Measurements from ENCODE around the gene LRFN5. TPM values are rescaled to one million over a fixed set of nuclear protein-coding genes. Genes with fewer than 3 reads are reported as not detected.
"Not testable (repeated sequence)": the region's sequence is repeated elsewhere in the genome, so short reads cannot be mapped to it uniquely, and the experiment has no call there.

LRFN5 gene
- total RNA-seq, 1 donor from 2014 or later, result not detected

DNA sequence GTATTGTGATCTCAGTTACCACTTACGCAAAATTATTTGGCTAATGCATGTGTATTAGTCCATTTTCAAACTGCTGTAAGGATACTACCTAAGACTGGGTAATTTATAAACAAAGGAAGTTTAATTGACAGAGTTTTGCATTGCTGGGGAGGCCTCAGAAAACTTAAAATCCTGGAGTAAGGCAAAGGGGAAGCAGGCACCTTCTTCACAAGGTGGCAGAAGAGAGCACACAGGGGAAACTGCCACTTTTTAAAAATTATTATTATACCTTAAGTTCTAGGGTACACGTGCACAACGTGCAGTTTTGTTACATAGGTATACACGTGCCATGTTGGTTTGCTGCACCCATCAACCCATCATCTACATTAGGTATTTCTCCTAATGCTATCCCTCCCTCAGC is 143.9 kb downstream of the LRFN5 start:
- not testable (repeated sequence) for H3K4me1 Mint-ChIP-seq (ENCODE audit: low read depth); H3K9me3 Mint-ChIP-seq

DNA sequence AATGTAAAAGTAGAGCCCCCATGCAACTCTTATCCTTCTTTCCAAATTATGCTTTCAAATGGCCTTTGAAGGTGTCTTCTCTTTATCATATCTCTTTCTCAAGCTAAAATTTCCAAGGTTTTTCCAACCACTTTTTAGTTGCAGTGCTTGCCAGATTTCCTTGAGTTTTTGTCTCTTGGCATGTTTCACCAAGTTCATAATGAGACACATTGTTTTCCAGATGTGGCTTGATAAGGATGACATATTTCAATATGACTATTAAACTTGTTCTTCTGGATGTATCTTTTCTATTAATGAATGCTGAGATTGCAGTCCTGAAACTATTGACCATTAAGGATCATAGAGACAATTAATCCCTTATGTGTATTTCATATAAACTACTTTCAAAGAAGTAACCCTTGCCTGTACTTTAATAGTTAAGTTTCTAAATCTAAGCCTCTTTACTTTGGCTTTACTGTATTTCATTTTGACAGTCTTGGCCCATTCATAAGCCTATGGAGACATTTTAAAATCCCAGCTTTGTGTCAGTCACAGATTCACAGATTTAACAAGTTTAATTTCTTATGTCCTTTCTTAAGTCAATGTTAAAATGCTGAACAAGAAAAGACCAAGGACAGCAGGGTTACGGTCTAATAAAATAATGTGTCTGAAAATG is 151.5 kb downstream of the LRFN5 start:
- DNase-seq (ENCODE audit: low spot score), result no peak
- Mint-ChIP-seq H3K27ac (no peak overlapping the region), H3K4me3 (no peak overlapping the region), H3K27me3 (ENCODE audit: insufficient read depth) (no peaks in the 10 kb centered on the region), H3K4me1 (ENCODE audit: low read depth) (no peaks in the 10 kb centered on the region), H3K9me3 (peaks cover 11% of the 10 kb centered on the region), H3K36me3 (ENCODE audit: low read depth) (no peaks in the 10 kb centered on the region)
- intact Hi-C loops (cut with micrococcal nuclease), result no loop called here

More for the DNA sequence above, 143.9 kb downstream of the LRFN5 start:
- H3K27ac Mint-ChIP-seq; intact Hi-C loops (cut with micrococcal nuclease); DNase-seq (ENCODE audit: low spot score); H3K27me3 Mint-ChIP-seq (ENCODE audit: insufficient read depth); H3K4me3 Mint-ChIP-seq; H3K36me3 Mint-ChIP-seq (ENCODE audit: low read depth): not testable (repeated sequence)

DNA sequence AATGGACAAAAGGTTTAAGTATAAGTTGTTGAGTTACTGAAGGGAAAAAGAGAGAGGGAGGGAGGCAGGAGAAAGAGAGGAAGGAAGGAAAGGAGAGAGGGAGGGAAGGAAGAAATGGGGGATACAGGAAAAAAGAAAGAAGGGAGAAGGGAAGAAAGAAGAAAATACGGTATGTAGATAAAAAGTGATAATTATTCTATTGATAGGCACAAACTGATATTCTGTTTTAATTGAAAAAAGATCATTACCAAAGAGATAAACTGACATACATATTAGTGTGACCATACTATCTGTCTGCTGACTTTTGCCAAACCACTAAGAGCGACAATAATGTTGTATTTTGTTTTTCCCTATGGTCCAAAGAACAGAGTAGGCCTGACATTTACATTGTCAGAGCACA is 154.5 kb downstream of the LRFN5 start:
- Mint-ChIP-seq H3K27me3 (ENCODE audit: insufficient read depth) (no peaks in the 10 kb centered on the region), H3K4me3 (no peak overlapping the region), H3K9me3 (peaks cover 5% of the 10 kb centered on the region), H3K4me1 (ENCODE audit: low read depth) (no peaks in the 10 kb centered on the region), H3K36me3 (ENCODE audit: low read depth) (no peaks in the 10 kb centered on the region), H3K27ac (no peak overlapping the region)
- intact Hi-C loops (cut with micrococcal nuclease), result no loop called here
- DNase-seq (ENCODE audit: low spot score), result no peak

DNA sequence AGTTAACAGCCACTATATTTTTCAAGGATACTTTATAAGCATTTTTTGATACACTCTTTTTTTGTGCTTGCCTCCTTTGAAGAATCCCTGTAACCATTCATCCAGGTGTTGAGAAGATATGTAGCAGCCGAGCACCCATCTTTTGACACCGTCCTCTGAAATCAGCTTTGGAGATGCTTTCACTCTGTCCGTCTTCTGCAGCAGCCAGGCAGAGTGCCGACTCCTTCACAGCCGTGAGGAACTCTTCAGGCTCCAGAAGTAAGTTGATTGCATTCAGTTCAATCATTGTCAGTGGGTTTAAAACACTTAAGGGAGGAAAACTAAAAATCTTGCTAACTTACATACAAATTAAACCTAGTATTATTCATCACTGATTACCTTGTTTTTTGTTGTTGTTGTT is 160.1 kb downstream of the LRFN5 start:
- Mint-ChIP-seq H3K36me3 (ENCODE audit: low read depth) (no peaks in the 10 kb centered on the region), H3K4me1 (ENCODE audit: low read depth) (no peaks in the 10 kb centered on the region), H3K27me3 (ENCODE audit: insufficient read depth) (no peaks in the 10 kb centered on the region), H3K9me3 (no peaks in the 10 kb centered on the region), H3K4me3 (no peak overlapping the region), H3K27ac (no peak overlapping the region)
- no peak for DNase-seq (ENCODE audit: low spot score)
- intact Hi-C loops (cut with micrococcal nuclease), result no loop called here

DNA sequence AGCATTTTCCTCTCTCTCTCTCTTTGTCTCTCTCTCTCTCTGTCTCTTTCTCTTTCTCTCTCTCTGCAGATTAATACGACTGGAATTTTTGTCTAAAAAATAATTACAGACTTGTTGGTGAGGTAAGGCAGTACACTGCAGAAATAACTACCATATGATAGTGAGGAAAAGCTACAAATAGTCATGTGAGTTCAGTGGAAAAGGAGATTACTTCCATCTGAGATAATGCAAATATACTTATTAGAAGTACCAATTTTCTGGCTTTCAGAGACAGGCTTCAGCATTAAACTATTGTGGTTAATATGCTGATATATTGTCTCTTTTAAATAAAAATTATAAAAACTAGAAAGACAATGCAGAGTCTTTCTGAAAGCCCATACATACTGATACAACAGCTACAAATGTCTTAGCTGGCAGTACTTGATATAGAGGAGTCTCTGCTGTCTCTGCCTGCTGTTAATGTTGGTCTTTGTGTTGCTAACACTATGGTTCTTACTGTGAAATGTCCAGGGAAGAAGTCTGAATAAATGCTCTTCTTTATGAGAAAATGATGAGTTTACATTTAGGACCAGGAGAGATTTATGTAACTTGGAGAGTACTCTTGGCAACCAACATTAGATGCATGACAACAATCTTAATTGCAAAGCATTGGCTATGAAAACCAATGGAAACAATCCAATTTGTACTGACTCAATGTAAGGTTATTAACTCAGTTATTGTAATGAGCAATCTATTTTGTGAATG is 167.0 kb downstream of the LRFN5 start:
- Mint-ChIP-seq H3K9me3 (no peaks in the 10 kb centered on the region), H3K4me1 (ENCODE audit: low read depth) (no peaks in the 10 kb centered on the region)

DNA sequence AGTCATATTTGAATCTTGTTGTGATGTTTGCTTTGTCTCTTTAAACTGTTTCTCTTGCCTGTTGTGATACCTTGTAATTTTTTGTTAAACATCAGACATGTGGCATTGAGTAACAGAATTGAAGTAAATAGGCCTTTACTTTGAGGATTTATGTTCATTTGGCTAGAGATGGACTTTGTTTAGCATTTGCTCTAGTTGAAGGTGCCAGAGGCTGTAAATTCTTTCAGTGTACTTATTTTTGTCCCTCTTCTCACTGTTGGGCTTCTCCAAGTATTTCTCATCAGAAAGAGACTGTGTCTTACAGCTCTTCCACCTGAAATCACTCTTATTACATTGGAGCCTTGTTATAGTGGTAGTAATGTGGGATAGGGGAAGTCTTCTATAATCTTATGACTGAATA is 175.8 kb downstream of the LRFN5 start:
- no peak overlapping the region for H3K4me3 Mint-ChIP-seq

More for the DNA sequence above, 167.0 kb downstream of the LRFN5 start:
- DNase-seq (ENCODE audit: low spot score), result no peak
- intact Hi-C loops (cut with micrococcal nuclease), result no loop called here
- Mint-ChIP-seq H3K27ac (no peak overlapping the region), H3K36me3 (ENCODE audit: low read depth) (no peaks in the 10 kb centered on the region), H3K4me3 (no peak overlapping the region), H3K27me3 (ENCODE audit: insufficient read depth) (no peaks in the 10 kb centered on the region)

DNA sequence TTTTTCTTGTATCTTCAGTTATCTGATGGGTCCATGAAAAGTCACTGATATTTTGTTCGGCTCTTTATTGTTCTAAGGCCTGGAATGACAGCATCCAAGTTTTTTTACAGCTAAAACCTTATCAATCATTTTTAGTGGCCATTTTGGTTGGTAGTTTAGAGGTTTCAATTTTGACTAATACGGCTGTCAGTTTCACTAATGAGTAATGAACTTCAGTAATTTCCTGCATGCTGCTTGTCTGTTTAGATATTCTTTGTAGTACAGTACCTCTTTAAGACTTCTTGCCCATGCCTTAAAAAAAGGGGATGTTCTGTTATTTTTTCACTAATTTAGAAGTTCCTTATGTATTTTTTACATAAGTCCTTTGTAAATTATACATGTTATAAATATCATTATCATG is 176.7 kb downstream of the LRFN5 start:
- H3K36me3 Mint-ChIP-seq (ENCODE audit: low read depth), result no peaks in the 10 kb centered on the region
- no peak for DNase-seq (ENCODE audit: low spot score)
- no peaks in the 10 kb centered on the region for H3K9me3 Mint-ChIP-seq
- intact Hi-C loops (cut with micrococcal nuclease), result no loop called here
- no peak overlapping the region for H3K27ac Mint-ChIP-seq
- no peak overlapping the region for H3K4me3 Mint-ChIP-seq
- no peaks in the 10 kb centered on the region for H3K4me1 Mint-ChIP-seq (ENCODE audit: low read depth)
- no peaks in the 10 kb centered on the region for H3K27me3 Mint-ChIP-seq (ENCODE audit: insufficient read depth)

More for the DNA sequence above, 175.8 kb downstream of the LRFN5 start:
- H3K27ac Mint-ChIP-seq, result no peak overlapping the region
- H3K4me1 Mint-ChIP-seq (ENCODE audit: low read depth), result no peaks in the 10 kb centered on the region
- intact Hi-C loops (cut with micrococcal nuclease), result no loop called here
- no peaks in the 10 kb centered on the region for H3K36me3 Mint-ChIP-seq (ENCODE audit: low read depth)
- H3K27me3 Mint-ChIP-seq (ENCODE audit: insufficient read depth), result no peaks in the 10 kb centered on the region
- no peak for DNase-seq (ENCODE audit: low spot score)
- no peaks in the 10 kb centered on the region for H3K9me3 Mint-ChIP-seq

DNA sequence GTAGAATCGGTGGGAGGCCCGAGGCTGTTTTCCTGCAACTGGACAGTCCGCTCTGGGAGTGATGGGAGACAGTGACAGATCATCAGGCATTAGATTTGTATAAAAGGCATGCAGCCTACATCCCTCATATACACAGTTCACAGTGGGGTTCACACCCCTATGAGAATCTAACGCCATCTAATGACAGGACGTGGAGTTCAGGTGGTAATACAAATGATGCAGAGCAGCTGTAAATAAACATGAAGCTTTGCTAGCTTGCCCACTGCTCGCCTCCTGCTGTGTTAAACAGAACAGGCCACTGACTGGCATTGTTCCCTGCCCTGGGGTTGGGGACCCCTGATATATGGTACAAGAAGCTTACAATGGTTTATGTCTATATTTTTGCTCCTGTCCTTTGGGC is 179.0 kb downstream of the LRFN5 start:
- Mint-ChIP-seq H3K4me3 (no peak overlapping the region), H3K27me3 (ENCODE audit: insufficient read depth) (no peaks in the 10 kb centered on the region), H3K9me3 (no peaks in the 10 kb centered on the region), H3K27ac (no peak overlapping the region), H3K36me3 (ENCODE audit: low read depth) (no peaks in the 10 kb centered on the region), H3K4me1 (ENCODE audit: low read depth) (no peaks in the 10 kb centered on the region)
- intact Hi-C loops (cut with micrococcal nuclease), result no loop called here
- DNase-seq (ENCODE audit: low spot score), result no peak

DNA sequence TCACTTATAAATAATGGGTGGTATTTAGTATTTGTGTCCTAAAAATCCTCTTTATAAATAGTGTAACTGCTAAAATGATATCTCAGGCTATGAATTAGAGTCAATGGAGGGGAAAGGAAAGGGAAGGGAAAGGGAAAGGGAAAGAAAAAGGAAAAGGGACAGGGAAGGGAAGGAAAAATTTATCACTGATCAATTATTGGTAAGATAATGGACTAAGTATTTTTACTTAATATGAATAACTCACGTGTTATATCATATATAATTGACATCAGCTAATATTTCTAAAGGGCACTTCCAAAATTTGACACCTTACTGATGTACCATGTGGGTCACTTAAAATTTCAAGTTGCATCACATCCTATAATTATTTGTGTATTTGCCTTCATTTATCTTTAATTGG is 193.1 kb downstream of the LRFN5 start:
- no peak for DNase-seq (ENCODE audit: low spot score)
- Mint-ChIP-seq H3K36me3 (ENCODE audit: low read depth) (no peaks in the 10 kb centered on the region), H3K9me3 (no peaks in the 10 kb centered on the region), H3K27ac (no peak overlapping the region), H3K4me1 (ENCODE audit: low read depth) (no peaks in the 10 kb centered on the region), H3K4me3 (no peak overlapping the region), H3K27me3 (ENCODE audit: insufficient read depth) (peaks cover 1% of the 10 kb centered on the region)
- intact Hi-C loops (cut with micrococcal nuclease), result no loop called here

DNA sequence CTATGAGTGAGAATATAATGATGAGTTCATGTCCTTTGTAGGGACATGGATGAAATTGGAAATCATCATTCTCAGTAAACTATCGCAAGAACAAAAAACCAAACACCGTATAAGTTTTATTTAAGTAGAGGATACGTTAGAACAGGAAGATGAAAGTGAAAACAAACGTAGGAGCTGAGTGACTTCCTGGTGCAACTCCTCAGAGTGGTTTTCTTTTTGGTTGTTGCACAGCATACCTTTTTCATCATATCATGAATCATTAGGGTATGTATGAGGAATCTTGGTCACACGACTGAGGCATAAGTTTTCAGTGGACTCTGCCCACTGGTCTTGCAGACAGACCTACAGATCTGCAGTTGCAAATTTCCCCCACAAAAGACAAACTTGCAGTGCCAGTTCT is 199.0 kb downstream of the LRFN5 start:
- H3K4me1 Mint-ChIP-seq (ENCODE audit: low read depth), result no peaks in the 10 kb centered on the region
- peaks cover 4% of the 10 kb centered on the region for H3K9me3 Mint-ChIP-seq
- no peak overlapping the region for H3K27ac Mint-ChIP-seq
- intact Hi-C loops (cut with micrococcal nuclease), result no loop called here
- no peak for DNase-seq (ENCODE audit: low spot score)
- no peak overlapping the region for H3K4me3 Mint-ChIP-seq
- H3K27me3 Mint-ChIP-seq (ENCODE audit: insufficient read depth), result peaks cover 2% of the 10 kb centered on the region
- H3K36me3 Mint-ChIP-seq (ENCODE audit: low read depth), result no peaks in the 10 kb centered on the region

DNA sequence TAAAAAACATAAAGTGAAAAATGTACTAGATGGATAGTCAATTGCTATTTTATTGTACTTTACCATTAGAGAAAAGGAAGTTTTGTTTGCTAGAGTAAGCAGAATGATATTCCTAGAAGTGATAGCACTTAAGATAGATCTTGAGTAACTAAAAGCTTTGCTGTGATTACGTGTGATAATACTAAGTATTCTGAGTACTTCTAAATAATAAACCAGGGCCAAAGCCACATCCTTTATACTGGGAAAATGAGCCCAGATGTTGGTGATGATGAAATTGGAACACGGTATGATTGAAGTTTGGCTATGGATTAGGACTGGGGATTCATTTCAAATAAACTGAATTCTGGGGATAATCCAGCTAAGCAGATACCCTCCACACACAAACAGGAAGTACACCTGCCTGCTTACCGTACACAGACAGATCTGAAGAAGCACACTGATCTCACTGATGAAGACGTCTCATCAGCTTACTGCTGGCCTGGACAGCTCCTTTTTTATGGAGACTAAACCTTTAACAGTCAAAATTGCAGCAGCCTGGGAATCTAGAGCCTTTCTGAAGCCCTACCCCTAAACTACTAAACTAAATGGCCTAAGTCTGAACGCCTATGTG is 199.8 kb downstream of the LRFN5 start:
- Mint-ChIP-seq H3K4me1 (ENCODE audit: low read depth) (no peaks in the 10 kb centered on the region), H3K4me3 (no peak overlapping the region), H3K9me3 (peaks cover 4% of the 10 kb centered on the region), H3K27ac (no peak overlapping the region), H3K36me3 (ENCODE audit: low read depth) (no peaks in the 10 kb centered on the region), H3K27me3 (ENCODE audit: insufficient read depth) (peaks cover 2% of the 10 kb centered on the region)
- intact Hi-C loops (cut with micrococcal nuclease), result no loop called here
- DNase-seq (ENCODE audit: low spot score), result no peak

DNA sequence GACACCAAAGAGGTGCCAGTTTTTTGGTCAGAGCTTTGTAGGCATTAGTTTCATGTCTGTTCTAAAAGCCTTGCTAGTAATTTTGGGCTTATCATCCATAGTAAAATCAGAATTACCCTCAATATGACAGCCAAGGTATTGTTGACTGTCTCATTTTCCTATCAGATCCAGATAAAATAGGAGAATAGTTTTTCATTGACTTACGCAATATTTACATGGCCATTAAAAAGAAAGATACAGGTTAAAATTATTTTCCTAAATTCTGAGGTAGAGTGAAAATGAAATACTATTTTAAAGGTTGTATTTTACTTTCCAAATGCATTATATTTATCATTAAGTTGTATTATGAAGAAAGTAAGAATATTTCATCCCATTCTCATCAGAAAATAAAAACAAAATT is 203.7 kb downstream of the LRFN5 start:
- Mint-ChIP-seq H3K36me3 (ENCODE audit: low read depth) (no peaks in the 10 kb centered on the region), H3K27ac (no peak overlapping the region)

DNA sequence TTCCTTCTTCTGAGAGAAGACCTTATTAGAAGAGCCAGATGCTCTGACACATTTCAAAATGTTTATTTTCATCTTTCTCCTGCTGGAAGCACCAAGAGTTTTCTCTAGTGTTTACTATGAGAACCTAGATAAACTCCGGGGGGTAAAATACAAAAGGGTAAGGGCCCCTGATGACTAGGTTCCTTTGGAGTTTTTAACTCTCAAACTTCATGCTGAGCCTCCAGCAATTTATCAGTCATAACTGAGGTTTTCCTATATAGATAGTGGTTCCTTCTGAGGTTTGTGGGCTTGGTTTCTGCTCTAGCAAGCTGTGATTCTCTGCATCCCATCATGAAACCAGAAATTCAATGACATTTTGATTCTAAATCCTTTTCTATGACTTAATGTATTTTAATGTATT is 210.9 kb downstream of the LRFN5 start:
- no peaks in the 10 kb centered on the region for H3K36me3 Mint-ChIP-seq (ENCODE audit: low read depth)
- intact Hi-C loops (cut with micrococcal nuclease), result no loop called here
- H3K27ac Mint-ChIP-seq, result no peak overlapping the region
- H3K4me3 Mint-ChIP-seq, result no peak overlapping the region
- H3K4me1 Mint-ChIP-seq (ENCODE audit: low read depth), result no peaks in the 10 kb centered on the region
- DNase-seq (ENCODE audit: low spot score), result no peak
- no peaks in the 10 kb centered on the region for H3K9me3 Mint-ChIP-seq
- H3K27me3 Mint-ChIP-seq (ENCODE audit: insufficient read depth), result no peaks in the 10 kb centered on the region

More for the DNA sequence above, 203.7 kb downstream of the LRFN5 start:
- intact Hi-C loops (cut with micrococcal nuclease), result no loop called here
- peaks cover 2% of the 10 kb centered on the region for H3K27me3 Mint-ChIP-seq (ENCODE audit: insufficient read depth)
- peaks cover 4% of the 10 kb centered on the region for H3K9me3 Mint-ChIP-seq
- no peak for DNase-seq (ENCODE audit: low spot score)
- H3K4me3 Mint-ChIP-seq, result no peak overlapping the region
- H3K4me1 Mint-ChIP-seq (ENCODE audit: low read depth), result no peaks in the 10 kb centered on the region

Data from activated T-helper 1 cell treated with anti-CD3 and anti-CD28 coated beads, Interleukin-12 subunit alpha, Interleukin-12 subunit beta, Interleukin-2, Interleukin-4 antibody, amounts not matched to agents 30 ng/mL and 10 ng/mL and 1 ng/mL, durations not matched to agents 14 hours and 24 hours and 36 hours (primary cell).